ENCODE measurements around the gene SFXN5.

Gene SFXN5

DNA sequence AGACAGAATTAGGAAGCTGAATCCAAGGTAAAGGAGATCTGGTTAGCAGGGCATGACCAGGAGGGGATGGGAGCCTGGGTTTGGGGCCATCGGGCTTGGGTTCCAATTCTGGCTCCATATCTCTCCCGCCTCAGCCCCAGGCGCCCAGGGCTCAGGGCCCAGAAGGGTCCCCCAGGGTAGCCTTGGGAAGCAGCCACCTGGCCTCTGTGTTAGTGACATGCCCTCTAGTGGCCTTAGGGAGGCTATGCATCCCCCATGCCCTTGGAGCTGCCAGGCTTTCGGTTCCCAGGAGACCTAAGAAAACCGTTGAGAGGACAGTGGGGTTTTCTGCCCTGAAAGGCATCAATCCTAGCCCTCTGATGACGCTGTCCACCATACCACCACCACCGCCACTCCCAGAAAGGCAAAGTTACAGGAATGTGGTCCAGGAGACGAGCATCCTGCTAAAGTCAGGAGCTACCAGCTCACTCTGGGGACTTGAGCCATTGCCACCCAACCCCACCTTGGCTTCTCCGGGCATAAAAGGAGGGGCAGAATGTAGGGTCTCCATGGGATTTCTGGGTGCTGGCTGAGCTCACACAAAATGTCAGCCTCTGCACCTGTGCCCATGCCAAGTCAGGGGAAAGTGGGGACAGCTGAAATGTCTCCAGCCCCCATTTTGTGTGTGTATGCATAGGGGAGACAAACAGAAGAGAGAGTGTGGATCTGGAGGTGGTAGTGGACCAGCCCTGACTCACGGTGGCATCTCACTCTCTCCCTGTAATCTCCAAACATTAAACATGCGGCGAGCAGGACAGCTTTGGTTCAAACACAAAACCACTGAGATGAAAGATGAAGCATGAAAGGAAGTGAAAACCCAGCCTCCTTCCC lies 97.7 kb downstream of the SFXN5 start:
- TF ChIP-seq, protein P1, sequence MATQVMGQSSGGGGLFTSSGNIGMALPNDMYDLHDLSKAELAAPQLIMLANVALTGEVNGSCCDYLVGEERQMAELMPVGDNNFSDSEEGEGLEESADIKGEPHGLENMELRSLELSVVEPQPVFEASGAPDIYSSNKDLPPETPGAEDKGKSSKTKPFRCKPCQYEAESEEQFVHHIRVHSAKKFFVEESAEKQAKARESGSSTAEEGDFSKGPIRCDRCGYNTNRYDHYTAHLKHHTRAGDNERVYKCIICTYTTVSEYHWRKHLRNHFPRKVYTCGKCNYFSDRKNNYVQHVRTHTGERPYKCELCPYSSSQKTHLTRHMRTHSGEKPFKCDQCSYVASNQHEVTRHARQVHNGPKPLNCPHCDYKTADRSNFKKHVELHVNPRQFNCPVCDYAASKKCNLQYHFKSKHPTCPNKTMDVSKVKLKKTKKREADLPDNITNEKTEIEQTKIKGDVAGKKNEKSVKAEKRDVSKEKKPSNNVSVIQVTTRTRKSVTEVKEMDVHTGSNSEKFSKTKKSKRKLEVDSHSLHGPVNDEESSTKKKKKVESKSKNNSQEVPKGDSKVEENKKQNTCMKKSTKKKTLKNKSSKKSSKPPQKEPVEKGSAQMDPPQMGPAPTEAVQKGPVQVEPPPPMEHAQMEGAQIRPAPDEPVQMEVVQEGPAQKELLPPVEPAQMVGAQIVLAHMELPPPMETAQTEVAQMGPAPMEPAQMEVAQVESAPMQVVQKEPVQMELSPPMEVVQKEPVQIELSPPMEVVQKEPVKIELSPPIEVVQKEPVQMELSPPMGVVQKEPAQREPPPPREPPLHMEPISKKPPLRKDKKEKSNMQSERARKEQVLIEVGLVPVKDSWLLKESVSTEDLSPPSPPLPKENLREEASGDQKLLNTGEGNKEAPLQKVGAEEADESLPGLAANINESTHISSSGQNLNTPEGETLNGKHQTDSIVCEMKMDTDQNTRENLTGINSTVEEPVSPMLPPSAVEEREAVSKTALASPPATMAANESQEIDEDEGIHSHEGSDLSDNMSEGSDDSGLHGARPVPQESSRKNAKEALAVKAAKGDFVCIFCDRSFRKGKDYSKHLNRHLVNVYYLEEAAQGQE (IDR thresholded peaks at IDR 0.05; ENCODE audit: insufficient read depth in 1 of 2, low read depth in 2 of 2, low read length in 2 of 2): no peak
- no peak for TF ChIP-seq SIN3A (IDR thresholded peaks at IDR 0.05; ENCODE audit: borderline replicate concordance, insufficient read depth, low read length)
- TF ChIP-seq TAF1 (IDR thresholded peaks at IDR 0.05; ENCODE audit: borderline replicate concordance, insufficient read depth, low read length): no peak
- TF ChIP-seq POLR2AphosphoS5 (IDR thresholded peaks at IDR 0.05; ENCODE audit: low read depth, low read length): no peak
- TF ChIP-seq FOXP2 (optimal IDR thresholded peaks at IDR 0.05; ENCODE audit: borderline replicate concordance, extremely low read depth, extremely low read length, insufficient read depth): no peak

GRCh38 chr2:72973137-72973535 lies 98.4 kb downstream of the SFXN5 start:
- TF ChIP-seq, protein P1 (IDR thresholded peaks at IDR 0.05; ENCODE audit: insufficient read depth in 1 of 2, low read depth in 2 of 2, low read length in 2 of 2): no peak
- TF ChIP-seq POLR2AphosphoS5 (IDR thresholded peaks at IDR 0.05; ENCODE audit: low read depth, low read length) (no peak), FOXP2 (optimal IDR thresholded peaks at IDR 0.05; ENCODE audit: borderline replicate concordance, extremely low read depth, extremely low read length, insufficient read depth) (no peak), SIN3A (IDR thresholded peaks at IDR 0.05; ENCODE audit: borderline replicate concordance, insufficient read depth, low read length) (no peak), TAF1 (IDR thresholded peaks at IDR 0.05; ENCODE audit: borderline replicate concordance, insufficient read depth, low read length) (no peak)

- TF ChIP-seq, protein P1 (IDR thresholded peaks at IDR 0.05; ENCODE audit: insufficient read depth in 1 of 2, low read depth in 2 of 2, low read length in 2 of 2): no peak
- TF ChIP-seq POLR2AphosphoS5 (IDR thresholded peaks at IDR 0.05; ENCODE audit: low read depth, low read length) (no peak), TAF1 (IDR thresholded peaks at IDR 0.05; ENCODE audit: borderline replicate concordance, insufficient read depth, low read length) (no peak), FOXP2 (optimal IDR thresholded peaks at IDR 0.05; ENCODE audit: borderline replicate concordance, extremely low read depth, extremely low read length, insufficient read depth) (no peak)
Measured at GRCh38 chr2:72972352-72973136, 99.0 kb downstream of the SFXN5 start.

DNA sequence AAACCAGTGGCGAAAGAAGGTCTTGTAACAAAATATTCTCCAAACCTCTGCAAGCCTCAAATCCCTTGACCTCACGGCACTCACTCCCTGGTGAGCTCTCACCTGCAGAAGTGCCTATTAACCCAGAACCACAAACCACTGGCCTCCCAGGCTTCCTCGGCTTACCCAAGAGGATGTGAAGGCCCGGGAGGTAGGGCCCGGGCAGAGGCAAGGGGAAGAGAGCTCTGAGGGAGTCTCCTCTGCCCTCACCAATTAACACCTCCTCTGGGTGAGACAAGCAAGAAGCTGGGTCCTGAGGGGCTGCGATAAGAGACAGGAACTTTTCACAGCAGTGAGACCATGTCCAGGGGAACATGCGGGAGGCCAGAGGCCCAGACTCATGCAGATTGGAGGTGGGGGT lies 100.5 kb downstream of the SFXN5 start:
- no peak for TF ChIP-seq TAF1 (IDR thresholded peaks at IDR 0.05; ENCODE audit: borderline replicate concordance, insufficient read depth, low read length)
- no peak for TF ChIP-seq POLR2AphosphoS5 (IDR thresholded peaks at IDR 0.05; ENCODE audit: low read depth, low read length)
- TF ChIP-seq, protein P1 (IDR thresholded peaks at IDR 0.05; ENCODE audit: insufficient read depth in 1 of 2, low read depth in 2 of 2, low read length in 2 of 2): no peak
- no peak for TF ChIP-seq FOXP2 (optimal IDR thresholded peaks at IDR 0.05; ENCODE audit: borderline replicate concordance, extremely low read depth, extremely low read length, insufficient read depth)
- no peak for TF ChIP-seq SIN3A (IDR thresholded peaks at IDR 0.05; ENCODE audit: borderline replicate concordance, insufficient read depth, low read length)

Measured in PFSK-1 (cell line).